ENCODE data around the gene TNFRSF17. TPM values are rescaled to one million over a fixed set of nuclear protein-coding genes. Genes with fewer than 3 reads are reported as not detected.

TNFRSF17 gene
- total and polyA plus RNA-seq, 2 of the 8 experiments (the other 6 are each of a cell fraction or from before 2014, with no cell fraction given) = not detected

GRCh38 chr16:11988258-11988978, 23.4 kb downstream of the TNFRSF17 start (continued):
- TF ChIP-seq CEBPB (IDR thresholded peaks at IDR 0.05; ENCODE audit: low read depth, low read length) (no peak), POLR2AphosphoS5 (IDR thresholded peaks at IDR 0.05; ENCODE audit: low read depth, low read length) (no peak), TCF12 (IDR thresholded peaks at IDR 0.05; ENCODE audit: low read depth, low read length) (no peak), EP300 (IDR thresholded peaks at IDR 0.05; ENCODE audit: borderline replicate concordance in 1 of 2, low read depth in 2 of 2, low read length in 2 of 2) (no peak)

All from H1 (cell line).